IMR-90 (cell line): ENCODE data around the gene GTF2H1. TPM values are rescaled to one million over a fixed set of nuclear protein-coding genes. Genes with fewer than 3 reads are reported as not detected.

Source experiments
- ATAC-seq: fragments of 200-7000 bp; cut with Tn5 transposase; 2 replicates; pipeline ENCODE4 v1.9.1; 2020; ENCODE audit warnings: low read depth, mild to moderate bottlenecking, moderate library complexity
- BruUV-seq: library from RNA; stranded (reverse); fragments of 400-500 nt; replicated peaks from 2 replicates; lab custom pipeline; 2021; lab: Mats Ljungman, UMichigan
- CTCF ChIA-PET: fragments of 300-600 bp; formaldehyde crosslinking; extraction: SDS; loops from one replicate; lab custom pipeline; 2021; ENCODE audit warnings: antibody characterized with exemption; lab: Yijun Ruan, JAX
- POLR2A ChIA-PET: fragments of 300-600 bp; sonication (Branson Sonifier 250); formaldehyde crosslinking; loops from one replicate; lab custom pipeline; 2022; ENCODE audit warnings: antibody characterized with exemption; ENCODE audit not compliant: unreplicated experiment; lab: Charles Lee
- DNase-seq: peaks from one replicate; pipeline ENCODE4 v3.0.0; 2013
- H2AFZ ChIP-seq: replicated peaks from 2 replicates; pipeline ENCODE3; 2013; ENCODE audit warnings: low read length, mild to moderate bottlenecking; ENCODE audit not compliant: poor library complexity
- H2AK5ac ChIP-seq: 2 replicates; pipeline ENCODE4 v1.6.1; 2013; ENCODE audit warnings: low read depth, low read length, inconsistent platforms
- H2AK9ac ChIP-seq: replicated peaks from 2 replicates; pipeline ENCODE3; 2013; ENCODE audit warnings: mild to moderate bottlenecking, low read depth, low read length, moderate library complexity; ENCODE audit not compliant: poor library complexity
- H2BK120ac ChIP-seq: 2 replicates; pipeline ENCODE4 v1.6.1; 2013; ENCODE audit warnings: low read depth, low read length, inconsistent platforms
- H2BK15ac ChIP-seq: 3 replicates; pipeline ENCODE4 v1.6.1; 2013; ENCODE audit warnings: low read depth, low read length, inconsistent platforms
- H2BK20ac ChIP-seq: 2 replicates; pipeline ENCODE4 v1.6.1; 2013; ENCODE audit warnings: low read depth, mild to moderate bottlenecking, inconsistent platforms, low read length, moderate library complexity
- H2BK5ac ChIP-seq: 2 replicates; pipeline ENCODE4 v1.6.1; 2013; ENCODE audit warnings: mild to moderate bottlenecking, low read depth, low read length, inconsistent platforms; ENCODE audit not compliant: poor library complexity, severe bottlenecking
- H3K14ac ChIP-seq: replicated peaks from 2 replicates; pipeline ENCODE4 v1.6.1; 2013; ENCODE audit warnings: low read depth, low read length, inconsistent platforms
- H3K18ac ChIP-seq: 2 replicates; pipeline ENCODE4 v1.6.1; 2013; ENCODE audit warnings: low read depth, low read length, control low read depth
- H3K23ac ChIP-seq: 2 replicates; pipeline ENCODE4 v1.6.1; 2013; ENCODE audit warnings: low read depth, low read length, inconsistent platforms
- H3K27ac ChIP-seq: 2 replicates; pipeline ENCODE4 v1.5.1; 2013; ENCODE audit warnings: mild to moderate bottlenecking, control low read depth, low read length; ENCODE audit not compliant: insufficient read depth
- H3K27me3 ChIP-seq: 2 replicates; pipeline ENCODE4 v1.6.1; 2013; ENCODE audit warnings: low read length; ENCODE audit not compliant: control insufficient read depth, insufficient read depth
- H3K36me3 ChIP-seq: 2 replicates; pipeline ENCODE4 v1.6.1; 2013; ENCODE audit warnings: low read length, mixed read lengths; ENCODE audit not compliant: control insufficient read depth, insufficient read depth
- H3K4ac ChIP-seq: 2 replicates; pipeline ENCODE4 v1.6.1; 2013; ENCODE audit warnings: low read depth, low read length, inconsistent platforms
- H3K4me1 ChIP-seq: 2 replicates; pipeline ENCODE4 v1.6.1; 2013; ENCODE audit warnings: low read length, mixed read lengths; ENCODE audit not compliant: control insufficient read depth, insufficient read depth
- H3K4me2 ChIP-seq: 2 replicates; pipeline ENCODE4 v1.6.1; 2013; ENCODE audit warnings: low read depth, mild to moderate bottlenecking, control low read depth, low read length, moderate library complexity
- H3K4me3 ChIP-seq: 2 replicates; pipeline ENCODE4 v1.5.1; 2013; ENCODE audit warnings: low read depth, mild to moderate bottlenecking, control low read depth, low read length, moderate library complexity; ENCODE audit not compliant: insufficient read depth
- H3K56ac ChIP-seq: 2 replicates; pipeline ENCODE4 v1.6.1; 2013; ENCODE audit warnings: low read length, inconsistent platforms; ENCODE audit not compliant: insufficient read depth; ENCODE audit errors: extremely low read depth
- H3K79me1 ChIP-seq, 2 experiments: 2 replicates each; pipeline ENCODE4 v1.6.1; 2013; ENCODE audit warnings: low read length in 2 of 2, inconsistent platforms in 1 of 2, low read depth in 1 of 2
- H3K9ac ChIP-seq: 2 replicates; pipeline ENCODE4 v1.6.1; 2013; ENCODE audit warnings: low read depth, low read length, control low read depth
- H3K9me1 ChIP-seq: 2 replicates; pipeline ENCODE4 v1.6.1; 2013; ENCODE audit warnings: low read length, inconsistent platforms; ENCODE audit not compliant: insufficient read depth
- H3K9me3 ChIP-seq: 2 replicates; pipeline ENCODE4 v1.6.1; 2013; ENCODE audit warnings: low read length; ENCODE audit not compliant: control insufficient read depth, insufficient read depth
- H4K20me1 ChIP-seq: 2 replicates; pipeline ENCODE4 v1.6.1; 2013; ENCODE audit warnings: low read length, inconsistent platforms; ENCODE audit not compliant: insufficient read depth
- H4K5ac ChIP-seq: 2 replicates; pipeline ENCODE4 v1.6.1; 2013; ENCODE audit warnings: mild to moderate bottlenecking, low read depth, low read length, control low read depth
- H4K8ac ChIP-seq, 2 experiments: 2 replicates each; pipeline ENCODE4 v1.6.1; 2013; ENCODE audit warnings: low read depth in 2 of 2, low read length in 2 of 2, control low read depth in 1 of 2, inconsistent platforms in 1 of 2
- H4K91ac ChIP-seq: 2 replicates; pipeline ENCODE4 v1.6.1; 2013; ENCODE audit warnings: low read depth, low read length, inconsistent platforms; ENCODE audit not compliant: insufficient read depth
- BHLHE40 ChIP-seq: fragments of 150-350 bp; IDR thresholded peaks from 2 replicates; pipeline ENCODE4 v1.6.1; 2016; ENCODE audit warnings: mild to moderate bottlenecking, low read depth, low read length
- CEBPB ChIP-seq: IDR thresholded peaks from 2 replicates; pipeline ENCODE4 v1.6.1; 2012; ENCODE audit warnings: low read depth, low read length, improper control_type of control experiment
- CHD1 ChIP-seq: IDR thresholded peaks from 2 replicates; pipeline ENCODE4 v1.6.1; 2012; ENCODE audit warnings: low read depth, low read length, improper control_type of control experiment
- CTCF ChIP-seq: conservative IDR thresholded peaks from 2 replicates; pipeline ENCODE4 v1.5.1; 2012; ENCODE audit warnings: mild to moderate bottlenecking, low read depth, low read length, improper control_type of control experiment
- FOS ChIP-seq: fragments of 150-350 bp; IDR thresholded peaks from 2 replicates; pipeline ENCODE4 v1.6.1; 2016; ENCODE audit warnings: low read depth, low read length
- MAZ ChIP-seq: IDR thresholded peaks from 2 replicates; pipeline ENCODE4 v1.6.1; 2012; ENCODE audit warnings: low read depth, mild to moderate bottlenecking, low read length, improper control_type of control experiment, moderate library complexity, borderline replicate concordance
- NFE2L2 ChIP-seq: fragments of 150-350 bp; IDR thresholded peaks from 2 replicates; pipeline ENCODE4 v1.6.1; 2016; ENCODE audit warnings: low read depth, mild to moderate bottlenecking, low read length
- POLR2A ChIP-seq: IDR thresholded peaks from 2 replicates; pipeline ENCODE4 v1.6.1; 2012; ENCODE audit warnings: mild to moderate bottlenecking, low read depth, low read length
- RCOR1 ChIP-seq: IDR thresholded peaks from 2 replicates; pipeline ENCODE4 v1.6.1; 2012; ENCODE audit warnings: mild to moderate bottlenecking, low read length, improper control_type of control experiment; ENCODE audit not compliant: insufficient replicate concordance
- RFX5 ChIP-seq: IDR thresholded peaks from 2 replicates; pipeline ENCODE4 v1.8.0; 2012; ENCODE audit warnings: low read depth, mild to moderate bottlenecking, low read length, moderate library complexity
- SMC3 ChIP-seq: fragments of 150-350 bp; IDR thresholded peaks from 2 replicates; pipeline ENCODE4 v1.6.1; 2016; ENCODE audit warnings: low read depth, mild to moderate bottlenecking, antibody characterized with exemption, low read length, moderate library complexity
- USF2 ChIP-seq: fragments of 150-350 bp; IDR thresholded peaks from 2 replicates; pipeline ENCODE4 v1.6.1; 2017; ENCODE audit warnings: mild to moderate bottlenecking, antibody characterized with exemption, low read length, low read depth
- WGBS, 2 experiments: methylation state at CpG; one replicate each; pipeline versions ENCODE4 v1.1.5 to v1.1.7; 2013; ENCODE audit warnings: missing lambda C conversion rate in 2 of 2; ENCODE audit not compliant: insufficient read length in 1 of 2; ENCODE audit errors: extremely low coverage in 2 of 2; 5-methylcytosine and 5-hydroxymethylcytosine counted together
- dilution Hi-C: fragments of 300-500 bp; cut with HindIII; formaldehyde crosslinking; loops from one replicate; pipeline ENCODE4 v1.14.3; 2018; ENCODE audit warnings: low sequenced_read_pairs; ENCODE audit not compliant: unreplicated experiment
- in situ Hi-C: fragments of 300-500 bp; cut with MboI; formaldehyde crosslinking; loops from 3 replicates; pipeline ENCODE4 v1.14.3; 2019; ENCODE audit warnings: low sequenced_read_pairs, inconsistent platforms, mixed read lengths
- intact Hi-C: fragments of 100-400 bp; cut with micrococcal nuclease; formaldehyde crosslinking; loops from 2 replicates; pipeline ENCODE4 v1.10.0; 2022
- polyA plus RNA-seq, 3 experiments: library from polyadenylated mRNA; depleted of rRNA; stranded (reverse); fragments of >200 nt; gene quantifications; 2 replicates each; pipeline ENCODE4 v1.2.3, GENCODE V29; 2012; ENCODE audit warnings: low replicate concordance in 1 of 3
- total RNA-seq: library from RNA; depleted of rRNA; stranded (reverse); fragments of >200 nt; gene quantifications from 2 replicates; pipeline ENCODE4 v1.2.3, GENCODE V29; 2012

Gene GTF2H1
- total and polyA plus RNA-seq, 2 of the 4 experiments (the other 2 are of a cell fraction), result 25.0 to 67.0 TPM

- in situ Hi-C loops, result no loop called here
- no peak overlapping the region for H4K91ac ChIP-seq
- H3K4me1 ChIP-seq, result no peaks in the 10 kb centered on the region
- H3K27ac ChIP-seq, result no peak overlapping the region
- no peak overlapping the region for H3K56ac ChIP-seq
- WGBS, 2 experiments, result no CpG with 5 or more reads among the region's 2 CpGs
- H2BK120ac ChIP-seq, result no peak overlapping the region
- H3K79me1 ChIP-seq, result no peaks in the 10 kb centered on the region; a peak in 1 of 4 replicates
- no peak overlapping the region for H4K5ac ChIP-seq
- ChIA-PET POLR2A (no interaction called here), CTCF (interaction anchor here (1.0 kb wide), 1 partner anchor 15 kb away, joined by 3 read pairs; no protein-coding TSS in a partner anchor)
- H2BK15ac ChIP-seq, result no peak overlapping the region
- no peak overlapping the region for H3K4me3 ChIP-seq
- H3K23ac ChIP-seq, result no peak overlapping the region
- BruUV-seq, result no TSS peak
- H3K9ac ChIP-seq, result no peak overlapping the region
- no peak overlapping the region for H3K4me2 ChIP-seq
- H3K9me3 ChIP-seq, result no peaks in the 10 kb centered on the region
- no peak overlapping the region for H2AK5ac ChIP-seq
- H4K8ac ChIP-seq, result no peak overlapping the region
- TF ChIP-seq POLR2A (no peak), USF2 (no peak), RCOR1 (no peak), BHLHE40 (no peak), CTCF (no peak), MAZ (no peak), RFX5 (no peak), CHD1 (no peak), NFE2L2 (no peak), FOS (no peak), SMC3 (no peak), CEBPB (no peak)
- H3K9me1 ChIP-seq, result no peaks in the 10 kb centered on the region
- H3K27me3 ChIP-seq, result no peaks in the 10 kb centered on the region
- H2AFZ ChIP-seq, result no peak overlapping the region
- no peak overlapping the region for H3K18ac ChIP-seq
- H3K4ac ChIP-seq, result no peak overlapping the region
- H2BK20ac ChIP-seq, result no peak overlapping the region
- DNase-seq (no peak), ATAC-seq (no peak)
- no peak overlapping the region for H2BK5ac ChIP-seq
- intact Hi-C loops, result no loop called here
- peaks cover 23% of the 10 kb centered on the region for H3K36me3 ChIP-seq
- H4K20me1 ChIP-seq, result no peaks in the 10 kb centered on the region
- H2AK9ac ChIP-seq, result no peak overlapping the region
- dilution Hi-C loops, result no loop called here
- no peak overlapping the region for H3K14ac ChIP-seq
Measured at GRCh38 chr11:18282626-18283025, 39.7 kb upstream of the GTF2H1 start.
